Mammary epithelial cell (primary cell): ENCODE data around the gene NLGN1.

ENCODE experiments used
- CTCF ChIP-seq, 2 donors: IDR thresholded peaks in 1 of 2; conservative IDR thresholded peaks in 1 of 2; 2 replicates each; pipeline ENCODE4 v1.5.1; 2011 to 2012; ENCODE audit warnings: inconsistent platforms in 2 of 2, low read length in 2 of 2, mild to moderate bottlenecking in 2 of 2, control low read depth in 1 of 2, low read depth in 1 of 2; ENCODE audit not compliant: insufficient read depth in 1 of 2; ENCODE audit errors: extremely low read depth in 1 of 2
- EZH2 ChIP-seq: IDR thresholded peaks from 2 replicates; pipeline ENCODE4 v1.6.1; 2012; ENCODE audit warnings: low read length, inconsistent platforms, borderline replicate concordance

DNA sequence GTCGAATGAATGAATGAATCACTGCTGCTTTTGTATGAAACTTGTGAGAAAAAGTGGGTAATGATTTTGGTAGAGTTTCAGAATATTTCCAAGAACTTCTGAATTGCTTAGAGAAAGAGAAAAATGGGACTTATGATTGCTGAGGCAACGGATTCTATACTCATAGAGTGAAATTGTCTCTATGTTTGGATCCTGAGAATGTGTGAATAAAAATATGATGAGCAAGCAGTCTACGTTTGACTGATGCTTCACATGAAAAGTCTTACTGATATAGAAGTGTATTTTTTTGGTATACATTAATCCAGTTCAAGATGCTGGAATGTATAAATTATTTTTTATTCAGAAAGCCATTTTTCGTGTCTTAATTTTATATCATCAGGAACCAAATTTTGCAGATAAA lies 441.1 kb downstream of the NLGN1 start:
- TF ChIP-seq CTCF (conservative IDR thresholded peaks at IDR 0.05 in 1 of 2, IDR thresholded peaks at IDR 0.05 in 1 of 2; ENCODE audit: extremely low read depth in 1 of 2, insufficient read depth in 1 of 2, low read depth in 1 of 2, low read length in 2 of 2) (no peak), EZH2 (no peak)
